K562 (cell line): ENCODE results near the gene LAMA2. TPM values are rescaled to one million over a fixed set of nuclear protein-coding genes. Genes with fewer than 3 reads are reported as not detected.

ENCODE experiments used
- ATAC-seq: fragments of 200-7000 bp; cut with Tn5 transposase; 3 replicates; pipeline ENCODE4 v1.9.1; 2020; ENCODE audit warnings: moderate library complexity
- BruUV-seq: library from RNA; stranded (reverse); fragments of 400-500 nt; replicated peaks from 2 replicates; lab custom pipeline; 2021; lab: Mats Ljungman, UMichigan
- CTCF ChIA-PET: fragments of 300-600 bp; formaldehyde crosslinking; extraction: SDS; loops from one replicate; lab custom pipeline; 2021; ENCODE audit warnings: low intra/inter-chr PET ratio; lab: Yijun Ruan, JAX
- POLR2A ChIA-PET: fragments of 300-600, 350-650 bp; sonication (Branson Sonifier 250); formaldehyde crosslinking; extraction: SDS; loops from one replicate; lab custom pipeline; 2021; ENCODE audit warnings: antibody characterized with exemption, inconsistent platforms; lab: Yijun Ruan, JAX
- DNase-seq, 4 experiments: peaks; one replicate each; pipeline versions ENCODE4 v3.0.0 to v3.0.0-alpha.2; 2011 to 2018; ENCODE audit warnings: low spot score in 3 of 4, mixed read lengths in 3 of 4; ENCODE audit errors: extremely low read depth in 1 of 4
- FAIRE-seq: peaks from 2 replicates; lab custom pipeline; 2011; peaks lifted over from hg19 to GRCh38; lab: Jason Lieb, UNC
- H2AFZ ChIP-seq: 2 replicates; pipeline ENCODE4 v1.6.0; 2011; ENCODE audit warnings: low read depth, low read length, control low read depth, inconsistent platforms
- H3K27ac ChIP-seq: fragments of 200-600 bp; 3 replicates; pipeline ENCODE4 v1.8.0; 2011; ENCODE audit warnings: low read depth, mild to moderate bottlenecking, control low read depth, inconsistent platforms, low read length, moderate library complexity, mixed read lengths; ENCODE audit errors: extremely low read depth
- H3K27me3 ChIP-seq, 2 experiments: fragments of 300-600 bp in 1 of 2; 2 replicates in 1 of 2; 3 replicates in 1 of 2; pipeline versions ENCODE4 v1.6.0 to v1.8.0; 2011; ENCODE audit warnings: inconsistent platforms in 2 of 2, low read length in 2 of 2, mild to moderate bottlenecking in 1 of 2, mixed read lengths in 1 of 2, moderate library complexity in 1 of 2; ENCODE audit not compliant: control insufficient read depth in 2 of 2, insufficient read depth in 2 of 2
- H3K36me3 ChIP-seq: fragments of 300-600 bp; 3 replicates; pipeline ENCODE4 v1.8.0; 2011; ENCODE audit warnings: mild to moderate bottlenecking, low read length, inconsistent platforms; ENCODE audit not compliant: control insufficient read depth, insufficient read depth
- H3K4me1 ChIP-seq, 2 experiments: fragments of 200-600 bp in 1 of 2; replicated peaks in 1 of 2; 2 replicates in 1 of 2; 3 replicates in 1 of 2; pipeline versions ENCODE4 v1.5.1 to v1.8.0; 2011; ENCODE audit warnings: inconsistent platforms in 2 of 2, low read length in 2 of 2, mild to moderate bottlenecking in 1 of 2, mixed read lengths in 1 of 2, moderate library complexity in 1 of 2; ENCODE audit not compliant: control insufficient read depth in 2 of 2, insufficient read depth in 2 of 2
- H3K4me2 ChIP-seq: 2 replicates; pipeline ENCODE4 v1.6.1; 2011; ENCODE audit warnings: low read length, control low read depth, inconsistent platforms, mixed read lengths; ENCODE audit not compliant: insufficient read depth
- H3K4me3 ChIP-seq: fragments of 200-600 bp; sonication (generic), shearing (Covaris generic); 2 replicates; pipeline ENCODE4 v1.5.1; 2016; ENCODE audit warnings: control low read depth, inconsistent platforms
- H3K79me2 ChIP-seq: fragments of 200-600 bp; 3 replicates; pipeline ENCODE4 v1.8.0; 2011; ENCODE audit warnings: low read length, inconsistent platforms; ENCODE audit not compliant: control insufficient read depth, insufficient read depth
- H3K9ac ChIP-seq, 2 experiments: 2 replicates each; pipeline versions ENCODE4 v1.6.0 to v1.6.1; 2011; ENCODE audit warnings: low read depth in 2 of 2, low read length in 2 of 2, control low read depth in 1 of 2, inconsistent platforms in 1 of 2, mild to moderate bottlenecking in 1 of 2, mixed read lengths in 1 of 2; ENCODE audit not compliant: insufficient read depth in 1 of 2
- H3K9me1 ChIP-seq: one replicate; pipeline ENCODE4 v1.6.0; 2011; ENCODE audit warnings: inconsistent platforms, mild to moderate bottlenecking, low read length, moderate library complexity; ENCODE audit not compliant: control insufficient read depth, insufficient read depth
- H3K9me3 ChIP-seq: replicated peaks from 2 replicates; pipeline ENCODE4 v1.5.1; 2011; ENCODE audit warnings: low read depth, low read length, inconsistent platforms; ENCODE audit not compliant: control insufficient read depth, insufficient read depth
- H4K20me1 ChIP-seq: replicated peaks from 2 replicates; pipeline ENCODE4 v1.6.1; 2011; ENCODE audit warnings: low read length, inconsistent platforms, mixed read lengths; ENCODE audit not compliant: control insufficient read depth, insufficient read depth
- CHD7 ChIP-seq: fragments of 200-600 bp; sonication (generic); IDR thresholded peaks from one replicate; pipeline ENCODE4 v1.6.1; 2012; ENCODE audit warnings: mild to moderate bottlenecking, low read depth, low read length, inconsistent platforms
- SMAD1 ChIP-seq: fragments of 150-350 bp; IDR thresholded peaks from 2 replicates; pipeline ENCODE4 v1.6.1; 2014; ENCODE audit warnings: low read length, low read depth; ENCODE audit not compliant: partially characterized antibody
- in situ Hi-C: fragments of 300-500 bp; cut with MboI; formaldehyde crosslinking; loops from 4 replicates; pipeline ENCODE4 v1.15.0; 2018; ENCODE audit warnings: inconsistent platforms, mixed read lengths
- intact Hi-C: fragments of 100-400 bp; cut with micrococcal nuclease; formaldehyde crosslinking; loops from 2 replicates; pipeline ENCODE4 v1.14.2; 2022
- polyA plus RNA-seq, 8 experiments: library from polyadenylated mRNA; depleted of rRNA in 4 of 8; stranded (reverse) in 5 of 8; unstranded in 3 of 8; fragments of >200 nt; fragmentation: Nextera tagmentation in 2 of 8; fragmentation: Illumina TruSeq in 1 of 8; extraction: Ambion mirVana in 2 of 8; extraction: Trizol in 1 of 8; gene quantifications; 2 replicates each; pipeline versions ENCODE4 v1.2.1 to v1.2.3, GENCODE V29; 2011 to 2014; ENCODE audit warnings: inconsistent platforms in 1 of 8, missing spikeins in 1 of 8
- total RNA-seq, 7 experiments: library from RNA; depleted of rRNA in 6 of 7; stranded (reverse); fragments of >200 nt in 6 of 7; fragmentation: Illumina TruSeq in 2 of 7; extraction: Trizol in 2 of 7; gene quantifications; 2 replicates each; pipeline versions ENCODE4 v1.2.1 to v1.2.3, GENCODE V29; 2011 to 2021; ENCODE audit warnings: low replicate concordance in 1 of 7

LAMA2 gene
- total and polyA plus RNA-seq, 9 of the 15 experiments (the other 6 are each of a cell fraction or from before 2014, with no cell fraction given), result 0.04 to 1.5 (median 0.36) TPM

- Histone ChIP-seq H3K4me1 (no peaks in the 10 kb centered on the region), H4K20me1 (no peaks in the 10 kb centered on the region), H2AFZ (no peak overlapping the region), H3K9me3 (no peaks in the 10 kb centered on the region), H3K36me3 (no peaks in the 10 kb centered on the region), H3K9ac (no peak overlapping the region), H3K4me2 (no peak overlapping the region), H3K27me3 (no peaks in the 10 kb centered on the region), H3K27ac (no peak overlapping the region), H3K79me2 (no peaks in the 10 kb centered on the region), H3K9me1 (no peaks in the 10 kb centered on the region), H3K4me3 (no peak overlapping the region)
- ChIA-PET POLR2A (no interaction called here), CTCF (no interaction called here)
- DNase-seq (no peak), FAIRE-seq (no peak), ATAC-seq (no peak)
- in situ Hi-C loops (no loop called here), intact Hi-C loops (no loop called here)
- no peak for TF ChIP-seq SMAD1
- no peak for TF ChIP-seq CHD7
- BruUV-seq, result no TSS peak
Observed at GRCh38 chr6:128886706-128887105, 3.8 kb downstream of the LAMA2 start.
